Upper lobe of left lung (tissue), 4 donors: Measurements from ENCODE around the gene OR2A42.
"Not testable (repeated sequence)": the region's sequence is repeated elsewhere in the genome, so short reads cannot be mapped to it uniquely, and the experiment has no call there.

ENCODE experiments used
- EP300 ChIP-seq, 4 donors: sonication (generic); formaldehyde crosslinking; IDR thresholded peaks; one replicate each; pipeline ENCODE4 v1.5.1; 2017; ENCODE audit warnings: antibody characterized with exemption in 4 of 4, control low read depth in 2 of 4
- POLR2AphosphoS5 ChIP-seq, 2 donors: sonication (generic); formaldehyde crosslinking; IDR thresholded peaks; one replicate each; pipeline ENCODE4 v1.5.1; 2017; ENCODE audit warnings: antibody characterized with exemption in 2 of 2
- TF ChIP-seq, protein P1 (sequence below), 6 experiments: fragments of 450-650 bp in 4 of 6; fragments of 200-600 bp in 2 of 6; sonication (generic) in 2 of 6; IDR thresholded peaks; one replicate each; pipeline ENCODE4 v1.5.1; 2016 to 2019; ENCODE audit warnings: antibody characterized with exemption in 6 of 6

- TF ChIP-seq EP300, POLR2AphosphoS5 (IDR thresholded peaks at IDR 0.05): not testable (repeated sequence)
- TF ChIP-seq, protein P1, sequence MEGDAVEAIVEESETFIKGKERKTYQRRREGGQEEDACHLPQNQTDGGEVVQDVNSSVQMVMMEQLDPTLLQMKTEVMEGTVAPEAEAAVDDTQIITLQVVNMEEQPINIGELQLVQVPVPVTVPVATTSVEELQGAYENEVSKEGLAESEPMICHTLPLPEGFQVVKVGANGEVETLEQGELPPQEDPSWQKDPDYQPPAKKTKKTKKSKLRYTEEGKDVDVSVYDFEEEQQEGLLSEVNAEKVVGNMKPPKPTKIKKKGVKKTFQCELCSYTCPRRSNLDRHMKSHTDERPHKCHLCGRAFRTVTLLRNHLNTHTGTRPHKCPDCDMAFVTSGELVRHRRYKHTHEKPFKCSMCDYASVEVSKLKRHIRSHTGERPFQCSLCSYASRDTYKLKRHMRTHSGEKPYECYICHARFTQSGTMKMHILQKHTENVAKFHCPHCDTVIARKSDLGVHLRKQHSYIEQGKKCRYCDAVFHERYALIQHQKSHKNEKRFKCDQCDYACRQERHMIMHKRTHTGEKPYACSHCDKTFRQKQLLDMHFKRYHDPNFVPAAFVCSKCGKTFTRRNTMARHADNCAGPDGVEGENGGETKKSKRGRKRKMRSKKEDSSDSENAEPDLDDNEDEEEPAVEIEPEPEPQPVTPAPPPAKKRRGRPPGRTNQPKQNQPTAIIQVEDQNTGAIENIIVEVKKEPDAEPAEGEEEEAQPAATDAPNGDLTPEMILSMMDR (IDR thresholded peaks at IDR 0.05) = not testable (repeated sequence)
Measured at GRCh38 chr7:144233039-144233438, 6.4 kb downstream of the OR2A42 start.
